PC-9 (cell line): ENCODE data around the gene VWA2.

Experiments used
- EZH2 ChIP-seq: fragments of 200-600 bp; sonication (generic); IDR thresholded peaks from 2 replicates; pipeline ENCODE4 v1.8.0; 2017; ENCODE audit warnings: antibody characterized with exemption, low read depth
- TF ChIP-seq, protein P1 (sequence below): fragments of 200-600 bp; sonication (generic); conservative IDR thresholded peaks from 2 replicates; pipeline ENCODE4 v1.6.1; 2017; ENCODE audit warnings: mixed run types, antibody characterized with exemption, mild to moderate bottlenecking, moderate library complexity

DNA sequence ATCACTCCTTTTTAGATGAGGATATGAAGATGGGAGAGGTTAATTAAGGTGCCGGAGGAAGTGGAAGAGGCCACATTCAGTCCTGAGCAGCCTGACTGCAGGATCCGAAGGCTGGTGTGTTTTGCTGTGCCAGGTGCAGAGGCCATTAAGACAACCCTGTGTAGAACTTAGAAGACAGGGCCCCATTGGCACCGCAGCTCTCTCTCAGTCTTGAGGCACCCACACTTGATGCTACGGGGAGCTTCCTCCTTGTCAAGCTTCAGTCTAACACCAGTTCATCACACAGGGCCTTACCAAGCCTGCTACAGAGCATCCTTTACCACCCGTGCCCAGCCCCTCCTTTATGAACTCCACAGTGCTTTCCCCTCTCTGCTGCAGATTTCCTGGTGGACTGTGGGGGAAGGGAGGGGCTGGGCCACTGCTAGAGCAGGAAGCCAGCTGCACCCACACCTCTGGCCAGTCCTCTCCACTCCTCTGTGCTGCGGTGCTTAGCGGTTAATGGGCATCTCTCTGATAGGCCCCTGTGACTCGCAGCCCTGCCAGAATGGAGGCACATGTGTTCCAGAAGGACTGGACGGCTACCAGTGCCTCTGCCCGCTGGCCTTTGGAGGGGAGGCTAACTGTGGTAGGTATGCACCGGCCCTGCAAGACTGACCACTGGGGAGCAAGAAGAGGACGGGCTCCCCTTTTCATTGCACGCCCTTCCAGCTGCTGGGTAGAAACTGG, 45.5 kb downstream of the VWA2 start:
- TF ChIP-seq, protein P1, sequence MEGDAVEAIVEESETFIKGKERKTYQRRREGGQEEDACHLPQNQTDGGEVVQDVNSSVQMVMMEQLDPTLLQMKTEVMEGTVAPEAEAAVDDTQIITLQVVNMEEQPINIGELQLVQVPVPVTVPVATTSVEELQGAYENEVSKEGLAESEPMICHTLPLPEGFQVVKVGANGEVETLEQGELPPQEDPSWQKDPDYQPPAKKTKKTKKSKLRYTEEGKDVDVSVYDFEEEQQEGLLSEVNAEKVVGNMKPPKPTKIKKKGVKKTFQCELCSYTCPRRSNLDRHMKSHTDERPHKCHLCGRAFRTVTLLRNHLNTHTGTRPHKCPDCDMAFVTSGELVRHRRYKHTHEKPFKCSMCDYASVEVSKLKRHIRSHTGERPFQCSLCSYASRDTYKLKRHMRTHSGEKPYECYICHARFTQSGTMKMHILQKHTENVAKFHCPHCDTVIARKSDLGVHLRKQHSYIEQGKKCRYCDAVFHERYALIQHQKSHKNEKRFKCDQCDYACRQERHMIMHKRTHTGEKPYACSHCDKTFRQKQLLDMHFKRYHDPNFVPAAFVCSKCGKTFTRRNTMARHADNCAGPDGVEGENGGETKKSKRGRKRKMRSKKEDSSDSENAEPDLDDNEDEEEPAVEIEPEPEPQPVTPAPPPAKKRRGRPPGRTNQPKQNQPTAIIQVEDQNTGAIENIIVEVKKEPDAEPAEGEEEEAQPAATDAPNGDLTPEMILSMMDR: no peak
- no peak for TF ChIP-seq EZH2
